ENCODE data around the gene GRAMD2B. TPM values are rescaled to one million over a fixed set of nuclear protein-coding genes. Genes with fewer than 3 reads are reported as not detected.

Gene GRAMD2B
- 0.81 to 1.5 TPM (median 0.98 TPM) in 5 replicates for total RNA-seq (2022; extraction: Qiagen RNA extraction; ENCODE audit: low read depth)

DNA sequence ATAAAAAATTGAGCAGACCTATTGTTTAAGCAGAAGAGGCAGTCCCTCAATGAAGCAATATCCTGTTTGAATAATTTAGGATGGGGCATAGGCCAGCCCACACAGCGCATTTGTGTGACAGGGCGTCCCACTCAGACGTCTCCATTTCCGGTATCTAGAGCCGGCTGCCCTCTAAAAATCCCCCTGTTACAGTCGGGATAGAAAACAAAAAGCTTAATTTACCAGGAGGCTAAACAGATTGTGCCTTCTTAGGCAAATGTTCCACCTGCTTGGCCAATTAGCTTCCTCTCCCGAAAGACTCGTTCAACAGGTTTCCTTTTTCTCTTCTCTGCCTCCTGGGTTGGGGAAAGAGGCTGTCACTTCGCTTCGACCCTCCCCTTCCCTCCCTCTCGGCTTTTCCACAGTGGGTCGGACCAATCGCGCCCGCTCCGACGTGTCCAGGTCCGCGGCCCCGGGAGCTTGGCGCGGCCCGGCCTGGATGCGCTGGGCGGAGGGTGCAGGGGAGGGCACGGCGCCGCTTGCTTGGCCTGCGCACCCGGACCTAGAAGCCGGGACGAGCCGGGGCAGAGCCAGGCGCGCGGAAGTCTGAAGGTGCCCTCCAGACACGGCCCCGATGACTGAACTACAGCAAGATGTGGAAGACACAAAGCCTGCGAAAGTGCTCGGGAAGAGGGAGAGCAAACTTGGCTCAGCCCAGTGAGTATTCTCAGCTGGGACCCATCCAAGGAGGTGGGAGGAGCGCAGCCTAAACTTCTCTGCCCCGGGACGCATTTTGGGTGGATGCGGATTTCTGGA, at the start of gene GRAMD2B:
GRAMD2B (plus strand) TSS at position 416 of the 795 bp plus-strand sequence; CDS start at position 614, 198 bp downstream.

Other genes with a start within 250 kb of the GRAMD2B start
- gene ALDH7A1, start 171.8 kb downstream of the GRAMD2B start, total RNA-seq (2022; extraction: Qiagen RNA extraction; ENCODE audit: low read depth) = 64.0 to 76.9 TPM (median 76.0 TPM) in 5 replicates
- gene PHAX, start 177.5 kb downstream of the GRAMD2B start, total RNA-seq (2022; extraction: Qiagen RNA extraction; ENCODE audit: low read depth) = 42.9 to 61.9 TPM (median 52.6 TPM) in 5 replicates